ENCODE results near the gene FPR1. TPM values are rescaled to one million over a fixed set of nuclear protein-coding genes. Genes with fewer than 3 reads are reported as not detected.

FPR1 gene
- polyA plus RNA-seq, 3 donors = 372 to 1,265 (median 991) TPM

- no peak overlapping the region for H3K4me3 ChIP-seq (replicated peaks in 1 of 3; ENCODE audit: low read depth in 2 of 3, low read length in 3 of 3)
- peaks cover 5 to 18% (median 14%) of the 10 kb centered on the region in 7 donors for H3K9me3 Mint-ChIP-seq
- H3K4me2 ChIP-seq (replicated peaks; ENCODE audit: extremely low read depth, low read length, poor library complexity, severe bottlenecking) = no peak overlapping the region
- 95% methylated on average over 10 of the region's 12 CpGs for WGBS (ENCODE audit: insufficient coverage)
- H3K27ac Mint-ChIP-seq = peak overlapping the region in 1 of 7 donors; percentile 59
- peaks cover 31 to 39% of the 10 kb centered on the region in 2 donors for H3K4me1 ChIP-seq (ENCODE audit: control insufficient read depth in 1 of 2, insufficient read depth in 2 of 2, low read length in 2 of 2)
- TF ChIP-seq CTCF (IDR thresholded peaks at IDR 0.05) = no peak
- H3K4me3 Mint-ChIP-seq = peak overlapping the region in 1 of 2 donors; percentile 94
- H3K79me2 ChIP-seq (ENCODE audit: insufficient read depth, low read length) = peaks cover 17% of the 10 kb centered on the region
- peaks cover 7 to 8% of the 10 kb centered on the region in 2 donors for H3K36me3 ChIP-seq (replicated peaks in 1 of 2; ENCODE audit: control insufficient read depth in 1 of 2, insufficient read depth in 2 of 2, low read length in 2 of 2)
- H3K9me3 ChIP-seq (replicated peaks in 1 of 2; ENCODE audit: control insufficient read depth in 1 of 2, insufficient read depth in 1 of 2, low read length in 2 of 2) = peaks cover 0 to 6% of the 10 kb centered on the region in 2 donors
- H4K20me1 ChIP-seq (ENCODE audit: insufficient read depth, low read length) = no peaks in the 10 kb centered on the region
- H3K27me3 ChIP-seq (ENCODE audit: control insufficient read depth in 2 of 2, insufficient read depth in 2 of 2, low read length in 2 of 2) = peaks cover 9 to 38% of the 10 kb centered on the region in 2 donors
- no peak for DNase-seq
- no peak overlapping the region for H3K27ac ChIP-seq (ENCODE audit: low read depth in 1 of 2, low read length in 2 of 2)
- H3K9ac ChIP-seq (ENCODE audit: insufficient read depth, low read length, poor library complexity, severe bottlenecking) = no peak overlapping the region
- no peak overlapping the region for H2AFZ ChIP-seq (ENCODE audit: insufficient read depth, low read depth, low read length, poor library complexity, severe bottlenecking)
- peaks cover 37% of the 10 kb centered on the region for H3K4me1 Mint-ChIP-seq
- H3K36me3 Mint-ChIP-seq = peaks cover 25 to 28% of the 10 kb centered on the region in 2 donors
- intact Hi-C loops (cut with micrococcal nuclease) = loop anchor here in 1 of 2 donors (5.0 kb wide), 1 partner anchor 76 kb away; no protein-coding TSS in a partner anchor
- peaks cover 36 to 54% (median 53%) of the 10 kb centered on the region in 3 donors for H3K27me3 Mint-ChIP-seq (ENCODE audit: low read depth in 3 of 3)
Observed at GRCh38 chr19:51701468-51702100, 50.1 kb downstream of the FPR1 start.

DNA sequence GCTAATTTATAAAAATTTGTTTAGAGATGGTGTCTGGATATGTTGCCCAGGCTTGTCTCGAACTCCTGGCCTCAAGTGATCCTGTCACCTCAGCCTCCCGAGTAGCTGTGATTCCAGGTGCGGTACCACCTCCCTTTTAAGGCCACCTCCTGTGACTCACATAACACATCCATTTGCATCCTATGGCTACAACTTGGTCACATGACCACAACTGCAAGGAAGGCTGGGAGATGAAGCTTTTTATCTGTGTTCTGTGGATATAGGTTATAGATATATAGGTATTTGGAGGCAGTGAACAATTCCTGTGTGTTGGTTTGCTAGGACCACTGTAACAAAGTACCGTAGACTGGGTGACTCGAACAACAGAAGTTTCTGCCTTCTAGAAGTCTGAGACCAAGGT is 52.5 kb downstream of the FPR1 start:
- Histone ChIP-seq H3K27ac (ENCODE audit: low read depth in 1 of 2, low read length in 2 of 2) (no peak overlapping the region), H2AFZ (ENCODE audit: insufficient read depth, low read depth, low read length, poor library complexity, severe bottlenecking) (no peak overlapping the region), H3K9ac (ENCODE audit: insufficient read depth, low read length, poor library complexity, severe bottlenecking) (no peak overlapping the region), H3K36me3 (replicated peaks in 1 of 2; ENCODE audit: control insufficient read depth in 1 of 2, insufficient read depth in 2 of 2, low read length in 2 of 2) (no peaks in the 10 kb centered on the region), H3K79me2 (ENCODE audit: insufficient read depth, low read length) (no peaks in the 10 kb centered on the region), H3K9me3 (replicated peaks in 1 of 2; ENCODE audit: control insufficient read depth in 1 of 2, insufficient read depth in 1 of 2, low read length in 2 of 2) (peaks cover 0 to 6% of the 10 kb centered on the region in 2 donors), H3K27me3 (ENCODE audit: control insufficient read depth in 2 of 2, insufficient read depth in 2 of 2, low read length in 2 of 2) (peaks cover 9 to 42% of the 10 kb centered on the region in 2 donors), H3K4me3 (replicated peaks in 1 of 3; ENCODE audit: low read depth in 2 of 3, low read length in 3 of 3) (no peak overlapping the region), H3K4me2 (replicated peaks; ENCODE audit: extremely low read depth, low read length, poor library complexity, severe bottlenecking) (no peak overlapping the region), H4K20me1 (ENCODE audit: insufficient read depth, low read length) (no peaks in the 10 kb centered on the region), H3K4me1 (ENCODE audit: control insufficient read depth in 1 of 2, insufficient read depth in 2 of 2, low read length in 2 of 2) (peaks cover 19 to 23% of the 10 kb centered on the region in 2 donors)
- H3K4me3 Mint-ChIP-seq = no peak overlapping the region
- peaks cover 5 to 20% (median 14%) of the 10 kb centered on the region in 7 donors for H3K9me3 Mint-ChIP-seq
- DNase-seq = no peak
- TF ChIP-seq CTCF (IDR thresholded peaks at IDR 0.05) = no peak
- intact Hi-C loops (cut with micrococcal nuclease) = no loop called here
- H3K4me1 Mint-ChIP-seq = peaks cover 17% of the 10 kb centered on the region
- H3K27me3 Mint-ChIP-seq (ENCODE audit: low read depth in 3 of 3) = peaks cover 48 to 70% (median 64%) of the 10 kb centered on the region in 3 donors
- 100% methylated on average over 2 of the region's 5 CpGs for WGBS (ENCODE audit: insufficient coverage)
- H3K27ac Mint-ChIP-seq = no peak overlapping the region
- H3K36me3 Mint-ChIP-seq = peaks cover 7 to 12% of the 10 kb centered on the region in 2 donors
